Measurements from ENCODE around the gene MARCHF2. TPM values are rescaled to one million over a fixed set of nuclear protein-coding genes. Genes with fewer than 3 reads are reported as not detected.
A peak's percentile ranks its signal among the peaks of the same experiment; 100 is the strongest.

Gene MARCHF2
- total RNA-seq, 1 experiment from 2014 or later, result 20.2 TPM

DNA sequence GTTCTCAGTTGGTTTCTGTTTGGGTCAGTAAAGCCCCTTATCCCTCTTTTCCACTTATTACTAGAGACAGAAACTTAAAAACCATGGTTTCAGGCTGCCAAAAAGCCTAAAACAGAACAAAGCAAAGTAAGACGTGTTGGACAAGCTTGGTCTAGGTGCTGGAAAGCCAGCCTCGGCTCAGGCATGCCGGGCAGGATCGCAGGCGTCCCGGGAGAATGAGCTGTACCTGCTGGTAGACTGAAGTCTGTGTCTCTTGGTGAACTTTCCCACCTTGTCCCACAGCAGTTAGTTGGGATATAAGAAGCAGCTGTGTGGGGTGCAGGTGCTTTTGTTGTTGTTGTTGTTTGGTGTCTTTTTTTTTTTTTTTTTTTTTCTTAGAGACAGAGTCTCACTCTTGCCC is 68.5 kb downstream of the MARCHF2 start:
- H3K36me3 Mint-ChIP-seq, result peaks cover 87% of the 10 kb centered on the region
- H3K4me3 Mint-ChIP-seq, result no peak overlapping the region
- CTCF ChIA-PET, result interaction anchor here (0.6 to 2.0 kb wide), 6 partner anchors 13 to 118 kb away, joined by 3 to 7 read pairs (median 4); partner anchors contain the start of gene MARCHF2
- no peak for TF ChIP-seq IRF2 (CRISPR knock-in tag; IDR thresholded peaks at IDR 0.05; ENCODE audit: borderline replicate concordance, low read depth)
- no peak for TF ChIP-seq OVOL2 (CRISPR knock-in tag; IDR thresholded peaks at IDR 0.05; ENCODE audit: borderline replicate concordance)
- no peak for TF ChIP-seq CREM (CRISPR knock-in tag; IDR thresholded peaks at IDR 0.05)
- TF ChIP-seq, protein P1, sequence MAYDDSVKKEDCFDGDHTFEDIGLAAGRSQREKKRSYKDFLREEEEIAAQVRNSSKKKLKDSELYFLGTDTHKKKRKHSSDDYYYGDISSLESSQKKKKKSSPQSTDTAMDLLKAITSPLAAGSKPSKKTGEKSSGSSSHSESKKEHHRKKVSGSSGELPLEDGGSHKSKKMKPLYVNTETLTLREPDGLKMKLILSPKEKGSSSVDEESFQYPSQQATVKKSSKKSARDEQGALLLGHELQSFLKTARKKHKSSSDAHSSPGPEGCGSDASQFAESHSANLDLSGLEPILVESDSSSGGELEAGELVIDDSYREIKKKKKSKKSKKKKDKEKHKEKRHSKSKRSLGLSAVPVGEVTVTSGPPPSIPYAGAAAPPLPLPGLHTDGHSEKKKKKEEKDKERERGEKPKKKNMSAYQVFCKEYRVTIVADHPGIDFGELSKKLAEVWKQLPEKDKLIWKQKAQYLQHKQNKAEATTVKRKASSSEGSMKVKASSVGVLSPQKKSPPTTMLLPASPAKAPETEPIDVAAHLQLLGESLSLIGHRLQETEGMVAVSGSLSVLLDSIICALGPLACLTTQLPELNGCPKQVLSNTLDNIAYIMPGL (CRISPR knock-in tag; IDR thresholded peaks at IDR 0.05), result no peak
- POLR2A ChIA-PET, result no interaction called here
- peaks cover 11% of the 10 kb centered on the region; the same call in 1 of the 2 replicates for H3K4me1 Mint-ChIP-seq
- no peak for ATAC-seq
- no peak for DNase-seq (ENCODE audit: low spot score)
- no peaks in the 10 kb centered on the region for H3K9me3 Mint-ChIP-seq
- no peaks in the 10 kb centered on the region for H3K27me3 Mint-ChIP-seq (ENCODE audit: low read depth)
- H3K27ac Mint-ChIP-seq, result peak overlapping the region; percentile 85

DNA sequence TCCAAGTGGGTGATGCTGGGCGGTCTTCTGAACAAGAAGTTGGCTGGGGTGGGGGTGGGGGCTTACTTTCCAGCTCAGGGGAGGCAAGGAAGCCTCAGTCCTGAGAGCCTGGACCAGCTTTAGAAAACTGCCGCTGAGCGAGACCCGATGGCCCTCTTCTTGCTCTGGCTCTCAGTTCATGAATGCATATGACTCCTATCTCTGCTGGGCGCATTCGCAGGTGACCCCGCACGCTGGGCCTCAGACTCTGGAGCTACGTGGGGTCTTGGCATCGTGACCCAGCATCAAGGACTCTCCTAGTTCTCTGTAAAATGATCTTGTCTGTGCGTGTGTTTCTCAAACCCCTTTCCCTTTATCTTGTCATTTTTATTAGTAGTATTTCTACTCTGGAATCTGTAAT is 69.6 kb downstream of the MARCHF2 start:
- ChIA-PET POLR2A (interaction anchor here (0.7 kb wide), 1 partner anchor 18 kb away, joined by 3 read pairs; no protein-coding TSS in a partner anchor), CTCF (interaction anchor here (0.6 to 2.0 kb wide), 5 partner anchors 12 to 128 kb away, joined by 3 to 7 read pairs (median 5); partner anchors contain the start of gene MARCHF2)
- ATAC-seq (no peak), DNase-seq (ENCODE audit: low spot score) (no peak)
- H3K9me3 Mint-ChIP-seq, result no peaks in the 10 kb centered on the region
- H3K27ac Mint-ChIP-seq, result peak overlapping the region; percentile 72
- no peak overlapping the region for H3K4me3 Mint-ChIP-seq
- peaks cover 11% of the 10 kb centered on the region; the same call in 1 of the 2 replicates for H3K4me1 Mint-ChIP-seq
- H3K27me3 Mint-ChIP-seq (ENCODE audit: low read depth), result no peaks in the 10 kb centered on the region
- H3K36me3 Mint-ChIP-seq, result peaks cover 88% of the 10 kb centered on the region
- TF ChIP-seq GRHL2 (CRISPR knock-in tag; IDR thresholded peaks at IDR 0.05; ENCODE audit: insufficient replicate concordance, severe bottlenecking) (no peak), FOXJ3 (CRISPR knock-in tag; IDR thresholded peaks at IDR 0.05; ENCODE audit: borderline replicate concordance) (no peak), ZMAT4 (CRISPR knock-in tag; IDR thresholded peaks at IDR 0.05) (no peak), RELA (CRISPR knock-in tag; IDR thresholded peaks at IDR 0.05; ENCODE audit: borderline replicate concordance) (no peak), MXD4 (CRISPR knock-in tag; IDR thresholded peaks at IDR 0.05; ENCODE audit: borderline replicate concordance) (no peak), KAT7 (CRISPR knock-in tag; IDR thresholded peaks at IDR 0.05; ENCODE audit: borderline replicate concordance) (no peak), TEAD4 (CRISPR knock-in tag; IDR thresholded peaks at IDR 0.05) (no peak), ZNF425 (CRISPR knock-in tag; conservative IDR thresholded peaks at IDR 0.05) (no peak), ZNF219 (CRISPR knock-in tag; IDR thresholded peaks at IDR 0.05; ENCODE audit: borderline replicate concordance) (no peak), ZNF423 (CRISPR knock-in tag; IDR thresholded peaks at IDR 0.05) (no peak)
- TF ChIP-seq, protein P2, sequence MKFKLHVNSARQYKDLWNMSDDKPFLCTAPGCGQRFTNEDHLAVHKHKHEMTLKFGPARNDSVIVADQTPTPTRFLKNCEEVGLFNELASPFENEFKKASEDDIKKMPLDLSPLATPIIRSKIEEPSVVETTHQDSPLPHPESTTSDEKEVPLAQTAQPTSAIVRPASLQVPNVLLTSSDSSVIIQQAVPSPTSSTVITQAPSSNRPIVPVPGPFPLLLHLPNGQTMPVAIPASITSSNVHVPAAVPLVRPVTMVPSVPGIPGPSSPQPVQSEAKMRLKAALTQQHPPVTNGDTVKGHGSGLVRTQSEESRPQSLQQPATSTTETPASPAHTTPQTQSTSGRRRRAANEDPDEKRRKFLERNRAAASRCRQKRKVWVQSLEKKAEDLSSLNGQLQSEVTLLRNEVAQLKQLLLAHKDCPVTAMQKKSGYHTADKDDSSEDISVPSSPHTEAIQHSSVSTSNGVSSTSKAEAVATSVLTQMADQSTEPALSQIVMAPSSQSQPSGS (CRISPR knock-in tag; IDR thresholded peaks at IDR 0.05; ENCODE audit: borderline replicate concordance, low read depth), result no peak
- TF ChIP-seq, protein P3, sequence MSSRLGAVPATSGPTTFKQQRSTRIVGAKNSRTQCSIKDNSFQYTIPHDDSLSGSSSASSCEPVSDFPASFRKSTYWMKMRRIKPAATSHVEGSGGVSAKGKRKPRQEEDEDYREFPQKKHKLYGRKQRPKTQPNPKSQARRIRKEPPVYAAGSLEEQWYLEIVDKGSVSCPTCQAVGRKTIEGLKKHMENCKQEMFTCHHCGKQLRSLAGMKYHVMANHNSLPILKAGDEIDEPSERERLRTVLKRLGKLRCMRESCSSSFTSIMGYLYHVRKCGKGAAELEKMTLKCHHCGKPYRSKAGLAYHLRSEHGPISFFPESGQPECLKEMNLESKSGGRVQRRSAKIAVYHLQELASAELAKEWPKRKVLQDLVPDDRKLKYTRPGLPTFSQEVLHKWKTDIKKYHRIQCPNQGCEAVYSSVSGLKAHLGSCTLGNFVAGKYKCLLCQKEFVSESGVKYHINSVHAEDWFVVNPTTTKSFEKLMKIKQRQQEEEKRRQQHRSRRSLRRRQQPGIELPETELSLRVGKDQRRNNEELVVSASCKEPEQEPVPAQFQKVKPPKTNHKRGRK (CRISPR knock-in tag; IDR thresholded peaks at IDR 0.05; ENCODE audit: borderline replicate concordance), result no peak
- TF ChIP-seq, protein P4, sequence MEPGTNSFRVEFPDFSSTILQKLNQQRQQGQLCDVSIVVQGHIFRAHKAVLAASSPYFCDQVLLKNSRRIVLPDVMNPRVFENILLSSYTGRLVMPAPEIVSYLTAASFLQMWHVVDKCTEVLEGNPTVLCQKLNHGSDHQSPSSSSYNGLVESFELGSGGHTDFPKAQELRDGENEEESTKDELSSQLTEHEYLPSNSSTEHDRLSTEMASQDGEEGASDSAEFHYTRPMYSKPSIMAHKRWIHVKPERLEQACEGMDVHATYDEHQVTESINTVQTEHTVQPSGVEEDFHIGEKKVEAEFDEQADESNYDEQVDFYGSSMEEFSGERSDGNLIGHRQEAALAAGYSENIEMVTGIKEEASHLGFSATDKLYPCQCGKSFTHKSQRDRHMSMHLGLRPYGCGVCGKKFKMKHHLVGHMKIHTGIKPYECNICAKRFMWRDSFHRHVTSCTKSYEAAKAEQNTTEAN (CRISPR knock-in tag; IDR thresholded peaks at IDR 0.05), result no peak
- TF ChIP-seq, protein P5, sequence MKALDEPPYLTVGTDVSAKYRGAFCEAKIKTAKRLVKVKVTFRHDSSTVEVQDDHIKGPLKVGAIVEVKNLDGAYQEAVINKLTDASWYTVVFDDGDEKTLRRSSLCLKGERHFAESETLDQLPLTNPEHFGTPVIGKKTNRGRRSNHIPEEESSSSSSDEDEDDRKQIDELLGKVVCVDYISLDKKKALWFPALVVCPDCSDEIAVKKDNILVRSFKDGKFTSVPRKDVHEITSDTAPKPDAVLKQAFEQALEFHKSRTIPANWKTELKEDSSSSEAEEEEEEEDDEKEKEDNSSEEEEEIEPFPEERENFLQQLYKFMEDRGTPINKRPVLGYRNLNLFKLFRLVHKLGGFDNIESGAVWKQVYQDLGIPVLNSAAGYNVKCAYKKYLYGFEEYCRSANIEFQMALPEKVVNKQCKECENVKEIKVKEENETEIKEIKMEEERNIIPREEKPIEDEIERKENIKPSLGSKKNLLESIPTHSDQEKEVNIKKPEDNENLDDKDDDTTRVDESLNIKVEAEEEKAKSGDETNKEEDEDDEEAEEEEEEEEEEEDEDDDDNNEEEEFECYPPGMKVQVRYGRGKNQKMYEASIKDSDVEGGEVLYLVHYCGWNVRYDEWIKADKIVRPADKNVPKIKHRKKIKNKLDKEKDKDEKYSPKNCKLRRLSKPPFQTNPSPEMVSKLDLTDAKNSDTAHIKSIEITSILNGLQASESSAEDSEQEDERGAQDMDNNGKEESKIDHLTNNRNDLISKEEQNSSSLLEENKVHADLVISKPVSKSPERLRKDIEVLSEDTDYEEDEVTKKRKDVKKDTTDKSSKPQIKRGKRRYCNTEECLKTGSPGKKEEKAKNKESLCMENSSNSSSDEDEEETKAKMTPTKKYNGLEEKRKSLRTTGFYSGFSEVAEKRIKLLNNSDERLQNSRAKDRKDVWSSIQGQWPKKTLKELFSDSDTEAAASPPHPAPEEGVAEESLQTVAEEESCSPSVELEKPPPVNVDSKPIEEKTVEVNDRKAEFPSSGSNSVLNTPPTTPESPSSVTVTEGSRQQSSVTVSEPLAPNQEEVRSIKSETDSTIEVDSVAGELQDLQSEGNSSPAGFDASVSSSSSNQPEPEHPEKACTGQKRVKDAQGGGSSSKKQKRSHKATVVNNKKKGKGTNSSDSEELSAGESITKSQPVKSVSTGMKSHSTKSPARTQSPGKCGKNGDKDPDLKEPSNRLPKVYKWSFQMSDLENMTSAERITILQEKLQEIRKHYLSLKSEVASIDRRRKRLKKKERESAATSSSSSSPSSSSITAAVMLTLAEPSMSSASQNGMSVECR (CRISPR knock-in tag; IDR thresholded peaks at IDR 0.05; ENCODE audit: borderline replicate concordance), result no peak

Data from WTC11 (cell line).